Esophagus mucosa (tissue), 1 donor: ENCODE results near the gene ETNK1. TPM values are rescaled to one million over a fixed set of nuclear protein-coding genes. Genes with fewer than 3 reads are reported as not detected.

Source experiments
- total RNA-seq: library from RNA; stranded (reverse); gene quantifications from one replicate; pipeline ENCODE4 v1.2.4, GENCODE V29; 2023
- donor health status: DM: yes; HTN: yes; CAD: no.

The ETNK1 gene
- total RNA-seq, 1 donor from 2014 or later: 26.9 TPM

Other genes with a start within 250 kb of the ETNK1 start
- 19.1 TPM for gene C2CD5, start 80.6 kb upstream of the ETNK1 start, total RNA-seq